HepG2 (cell line): ENCODE measurements around the gene COQ7. TPM values are rescaled to one million over a fixed set of nuclear protein-coding genes. Genes with fewer than 3 reads are reported as not detected.

Experiments
- AKAP8 ChIP-seq: sonication (generic); formaldehyde crosslinking; IDR thresholded peaks from 2 replicates; pipeline ENCODE4 v1.5.1; 2020; ENCODE audit warnings: mild to moderate bottlenecking, missing genetic modification reagents
- CEBPB ChIP-seq: IDR thresholded peaks from 2 replicates; pipeline ENCODE4 v1.6.1; 2011; ENCODE audit warnings: low read depth, low read length, improper control_type of control experiment, borderline replicate concordance
- DNMT3B ChIP-seq: conservative IDR thresholded peaks from 2 replicates; pipeline ENCODE4 v1.6.1; 2016; ENCODE audit warnings: missing biosample characterization, control low read depth
- ESRRA ChIP-seq: sonication (generic); formaldehyde crosslinking; IDR thresholded peaks from 2 replicates; pipeline ENCODE4 v1.5.1; 2020; ENCODE audit warnings: mild to moderate bottlenecking, low read depth, missing genetic modification reagents
- ETV5 ChIP-seq: IDR thresholded peaks from 2 replicates; pipeline ENCODE4 v1.6.1; 2018; ENCODE audit warnings: missing biosample characterization, missing genetic modification reagents, inconsistent platforms, borderline replicate concordance
- GATAD2A ChIP-seq: IDR thresholded peaks from 2 replicates; pipeline ENCODE4 v1.6.1; 2016
- GPN1 ChIP-seq: sonication (generic); formaldehyde crosslinking; IDR thresholded peaks from 2 replicates; pipeline ENCODE4 v1.5.1; 2020; ENCODE audit warnings: missing genetic modification reagents, borderline replicate concordance
- HDAC2 ChIP-seq: sonication (generic); formaldehyde crosslinking; IDR thresholded peaks from 2 replicates; pipeline ENCODE4 v1.4.0; 2020; ENCODE audit warnings: missing genetic modification reagents
- KDM2A ChIP-seq: sonication (generic); formaldehyde crosslinking; IDR thresholded peaks from 2 replicates; pipeline ENCODE4 v1.4.0; 2020; ENCODE audit warnings: low read depth, missing genetic modification reagents, borderline replicate concordance
- KDM3A ChIP-seq: IDR thresholded peaks from 2 replicates; pipeline ENCODE4 v1.6.1; 2018; ENCODE audit warnings: low read depth, missing compliant biosample characterization
- MAFK ChIP-seq, 2 experiments: IDR thresholded peaks in 1 of 2; conservative IDR thresholded peaks in 1 of 2; 2 replicates each; pipeline ENCODE4 v1.6.1; 2011; ENCODE audit warnings: improper control_type of control experiment in 2 of 2, low read length in 2 of 2
- RARG ChIP-seq: sonication (generic); formaldehyde crosslinking; IDR thresholded peaks from 2 replicates; pipeline ENCODE4 v1.4.0; 2020; ENCODE audit warnings: low read depth, mild to moderate bottlenecking, missing genetic modification reagents
- ZFP36L1 ChIP-seq: sonication (generic); formaldehyde crosslinking; IDR thresholded peaks from 2 replicates; pipeline ENCODE4 v1.8.0; 2022; ENCODE audit warnings: mild to moderate bottlenecking, missing genetic modification reagents, moderate library complexity
- ZKSCAN8 ChIP-seq: IDR thresholded peaks from 2 replicates; pipeline ENCODE4 v1.6.1; 2016; ENCODE audit warnings: borderline replicate concordance, missing genetic modification reagents, missing compliant biosample characterization
- ZNF121 ChIP-seq: sonication (generic); formaldehyde crosslinking; IDR thresholded peaks from 2 replicates; pipeline ENCODE4 v1.5.0; 2020; ENCODE audit warnings: mild to moderate bottlenecking, missing genetic modification reagents
- ZNF136 ChIP-seq: sonication (generic); formaldehyde crosslinking; IDR thresholded peaks from 2 replicates; pipeline ENCODE4 v1.8.1; 2022; ENCODE audit warnings: low read depth, mild to moderate bottlenecking, moderate library complexity, missing genetic modification reagents
- ZNF263 ChIP-seq: sonication (generic); formaldehyde crosslinking; IDR thresholded peaks from 2 replicates; pipeline ENCODE4 v1.4.0; 2020; ENCODE audit warnings: missing genetic modification reagents
- ZNF335 ChIP-seq: sonication (generic); formaldehyde crosslinking; IDR thresholded peaks from 2 replicates; pipeline ENCODE4 v1.4.0; 2020; ENCODE audit warnings: missing genetic modification reagents
- ZNF44 ChIP-seq: sonication (generic); formaldehyde crosslinking; IDR thresholded peaks from 2 replicates; pipeline ENCODE4 v1.5.1; 2020; ENCODE audit warnings: mild to moderate bottlenecking, missing genetic modification reagents
- ZNF546 ChIP-seq: sonication (generic); formaldehyde crosslinking; conservative IDR thresholded peaks from 2 replicates; pipeline ENCODE4 v1.8.1; 2023; ENCODE audit warnings: mild to moderate bottlenecking, missing genetic modification reagents
- ZSCAN12 ChIP-seq: sonication (generic); formaldehyde crosslinking; IDR thresholded peaks from 2 replicates; pipeline ENCODE4 v1.9.0; 2021; ENCODE audit warnings: mild to moderate bottlenecking, missing genetic modification reagents
- polyA plus RNA-seq, 8 experiments: library from polyadenylated mRNA; depleted of rRNA in 3 of 8; stranded (reverse) in 7 of 8; unstranded in 1 of 8; fragments of >200 nt; fragmentation: Illumina TruSeq in 4 of 8; extraction: Trizol in 4 of 8; gene quantifications; 2 replicates each; pipeline versions ENCODE4 v1.2.1 to v1.2.3, GENCODE V29; 2011 to 2016; ENCODE audit warnings: low read depth in 4 of 8, missing spikeins in 1 of 8, mixed read lengths in 1 of 8; ENCODE audit not compliant: insufficient read depth in 1 of 8
- total RNA-seq, 5 experiments: library from RNA; depleted of rRNA; stranded (reverse); fragments of >200 nt; fragmentation: Illumina TruSeq; extraction: Trizol; gene quantifications; 2 replicates each; pipeline ENCODE4 v1.2.3, GENCODE V29; 2016; ENCODE audit warnings: low read depth in 1 of 5
- TF ChIP-seq, protein P1 (sequence below): IDR thresholded peaks from 2 replicates; pipeline ENCODE4 v1.6.1; 2016; ENCODE audit warnings: mild to moderate bottlenecking, missing biosample characterization, missing genetic modification reagents
- TF ChIP-seq, protein P2 (sequence below): sonication (generic); formaldehyde crosslinking; IDR thresholded peaks from 2 replicates; pipeline ENCODE4 v1.4.0; 2020; ENCODE audit warnings: missing genetic modification reagents, borderline replicate concordance
- TF ChIP-seq, protein P3 (sequence below): sonication (generic); formaldehyde crosslinking; IDR thresholded peaks from 2 replicates; pipeline ENCODE4 v1.4.0; 2020; ENCODE audit warnings: mild to moderate bottlenecking, missing genetic modification reagents, borderline replicate concordance
- TF ChIP-seq, protein P4 (sequence below): sonication (generic); formaldehyde crosslinking; IDR thresholded peaks from 2 replicates; pipeline ENCODE4 v1.4.0; 2020; ENCODE audit warnings: missing genetic modification reagents, low read depth, mild to moderate bottlenecking, borderline replicate concordance

The COQ7 gene
- total and polyA plus RNA-seq, 2 of the 13 experiments (the other 11 are each of a cell fraction or from before 2014, with no cell fraction given), result 20.1 to 45.7 TPM

DNA sequence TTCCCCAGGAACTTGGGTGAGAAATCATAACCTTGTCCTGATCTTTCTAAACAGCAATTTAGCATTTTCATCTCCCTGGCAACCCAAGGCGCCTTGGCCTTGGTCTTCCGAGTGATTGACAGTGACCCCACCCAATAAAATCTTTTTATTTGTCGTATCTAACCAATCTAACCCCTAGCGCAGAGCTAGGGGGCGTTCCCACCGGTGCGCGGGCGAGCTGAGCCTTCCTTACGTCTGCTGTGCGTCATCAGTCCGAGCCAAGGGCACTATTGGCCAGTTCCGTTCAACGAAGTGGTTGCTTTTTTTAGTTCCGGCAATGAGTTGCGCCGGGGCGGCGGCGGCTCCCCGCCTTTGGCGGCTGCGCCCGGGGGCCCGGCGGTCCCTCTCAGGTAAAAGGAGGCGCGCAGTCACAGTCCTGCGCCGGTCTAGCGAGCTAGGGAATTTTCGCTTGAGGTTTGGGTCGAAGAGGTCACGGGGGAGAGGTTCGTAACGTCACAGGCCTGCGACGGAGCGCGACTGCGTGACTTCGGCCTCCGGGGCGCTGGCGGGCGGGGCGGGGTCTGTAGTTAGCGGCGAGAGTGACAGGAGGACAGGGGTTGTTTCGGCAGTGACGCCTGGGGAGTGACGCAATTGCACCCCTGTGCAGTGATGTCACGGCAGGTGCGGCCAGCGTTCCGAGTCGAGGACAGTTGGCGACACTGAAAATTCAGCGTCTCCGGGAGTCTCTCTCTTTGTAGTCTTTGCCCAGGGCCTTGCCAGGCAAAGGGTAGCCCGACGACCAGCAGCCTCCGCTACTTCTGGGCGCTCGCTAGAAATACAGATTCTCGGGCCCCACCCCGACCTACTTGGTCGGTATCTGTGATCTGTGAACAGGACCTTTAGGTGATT, at the start of gene COQ7 (continued):
- TF ChIP-seq HDAC2 (peak; percentile 82), ZFP36L1 (no peak), CEBPB (peak; percentile 100), ZNF546 (CRISPR knock-in tag) (no peak; the same call in 1 of the 2 replicates), ESRRA (CRISPR knock-in tag) (peak; percentile 70; the same call in 1 of the 2 replicates), ZNF121 (CRISPR knock-in tag) (peak; percentile 58), MAFK (conservative IDR thresholded peaks at IDR 0.05 in 1 of 2, IDR thresholded peaks at IDR 0.05 in 1 of 2; ENCODE audit: low read length in 2 of 2) (peak; percentile 14 to 59; a peak in 3 of 4 replicates), ZNF136 (CRISPR knock-in tag) (peak; percentile 9; the same call in 1 of the 2 replicates), AKAP8 (peak; percentile 91), KDM2A (peak; percentile 96; the same call in 1 of the 2 replicates), ZNF44 (CRISPR knock-in tag) (peak; percentile 94), KDM3A (CRISPR knock-in tag) (no peak; the same call in 1 of the 2 replicates), ETV5 (CRISPR knock-in tag) (peak; percentile 66; the same call in 1 of the 2 replicates), ZKSCAN8 (CRISPR knock-in tag) (0 out of 2 replicates have a peak, but pooled peaks have one; percentile 46), ZNF263 (CRISPR knock-in tag) (0 out of 2 replicates have a peak, but pooled peaks have one; percentile 28), GPN1 (no peak), RARG (no peak), ZSCAN12 (CRISPR knock-in tag) (no peak), DNMT3B (CRISPR knock-in tag) (no peak), GATAD2A (CRISPR knock-in tag) (peak; percentile 73), ZNF335 (CRISPR knock-in tag) (peak; percentile 56)
- TF ChIP-seq, protein P1, sequence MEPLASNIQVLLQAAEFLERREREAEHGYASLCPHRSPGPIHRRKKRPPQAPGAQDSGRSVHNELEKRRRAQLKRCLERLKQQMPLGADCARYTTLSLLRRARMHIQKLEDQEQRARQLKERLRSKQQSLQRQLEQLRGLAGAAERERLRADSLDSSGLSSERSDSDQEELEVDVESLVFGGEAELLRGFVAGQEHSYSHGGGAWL (CRISPR knock-in tag), result no peak; the same call in 1 of the 2 replicates
- TF ChIP-seq, protein P2, sequence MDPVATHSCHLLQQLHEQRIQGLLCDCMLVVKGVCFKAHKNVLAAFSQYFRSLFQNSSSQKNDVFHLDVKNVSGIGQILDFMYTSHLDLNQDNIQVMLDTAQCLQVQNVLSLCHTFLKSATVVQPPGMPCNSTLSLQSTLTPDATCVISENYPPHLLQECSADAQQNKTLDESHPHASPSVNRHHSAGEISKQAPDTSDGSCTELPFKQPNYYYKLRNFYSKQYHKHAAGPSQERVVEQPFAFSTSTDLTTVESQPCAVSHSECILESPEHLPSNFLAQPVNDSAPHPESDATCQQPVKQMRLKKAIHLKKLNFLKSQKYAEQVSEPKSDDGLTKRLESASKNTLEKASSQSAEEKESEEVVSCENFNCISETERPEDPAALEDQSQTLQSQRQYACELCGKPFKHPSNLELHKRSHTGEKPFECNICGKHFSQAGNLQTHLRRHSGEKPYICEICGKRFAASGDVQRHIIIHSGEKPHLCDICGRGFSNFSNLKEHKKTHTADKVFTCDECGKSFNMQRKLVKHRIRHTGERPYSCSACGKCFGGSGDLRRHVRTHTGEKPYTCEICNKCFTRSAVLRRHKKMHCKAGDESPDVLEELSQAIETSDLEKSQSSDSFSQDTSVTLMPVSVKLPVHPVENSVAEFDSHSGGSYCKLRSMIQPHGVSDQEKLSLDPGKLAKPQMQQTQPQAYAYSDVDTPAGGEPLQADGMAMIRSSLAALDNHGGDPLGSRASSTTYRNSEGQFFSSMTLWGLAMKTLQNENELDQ, result no peak; the same call in 1 of the 2 replicates
- TF ChIP-seq, protein P3, sequence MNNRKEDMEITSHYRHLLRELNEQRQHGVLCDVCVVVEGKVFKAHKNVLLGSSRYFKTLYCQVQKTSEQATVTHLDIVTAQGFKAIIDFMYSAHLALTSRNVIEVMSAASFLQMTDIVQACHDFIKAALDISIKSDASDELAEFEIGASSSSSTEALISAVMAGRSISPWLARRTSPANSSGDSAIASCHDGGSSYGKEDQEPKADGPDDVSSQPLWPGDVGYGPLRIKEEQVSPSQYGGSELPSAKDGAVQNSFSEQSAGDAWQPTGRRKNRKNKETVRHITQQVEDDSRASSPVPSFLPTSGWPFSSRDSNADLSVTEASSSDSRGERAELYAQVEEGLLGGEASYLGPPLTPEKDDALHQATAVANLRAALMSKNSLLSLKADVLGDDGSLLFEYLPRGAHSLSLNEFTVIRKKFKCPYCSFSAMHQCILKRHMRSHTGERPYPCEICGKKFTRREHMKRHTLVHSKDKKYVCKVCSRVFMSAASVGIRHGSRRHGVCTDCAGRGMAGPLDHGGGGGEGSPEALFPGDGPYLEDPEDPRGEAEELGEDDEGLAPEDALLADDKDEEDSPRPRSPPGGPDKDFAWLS (CRISPR knock-in tag), result no peak
- TF ChIP-seq, protein P4, sequence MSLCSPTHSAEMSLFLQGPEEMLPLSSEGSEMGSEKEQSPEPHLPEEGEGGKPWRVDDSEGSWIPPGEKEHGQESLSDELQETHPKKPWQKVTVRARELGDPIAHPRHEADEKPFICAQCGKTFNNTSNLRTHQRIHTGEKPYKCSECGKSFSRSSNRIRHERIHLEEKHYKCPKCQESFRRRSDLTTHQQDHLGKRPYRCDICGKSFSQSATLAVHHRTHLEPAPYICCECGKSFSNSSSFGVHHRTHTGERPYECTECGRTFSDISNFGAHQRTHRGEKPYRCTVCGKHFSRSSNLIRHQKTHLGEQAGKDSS, result no peak
